GM12878 (cell line): ENCODE data around the gene ZNF619. TPM values are rescaled to one million over a fixed set of nuclear protein-coding genes. Genes with fewer than 3 reads are reported as not detected.

Experiments used
- ATAC-seq: fragments of 200-7000 bp; cut with Tn5 transposase; 3 replicates; pipeline ENCODE4 v1.9.1; 2020; ENCODE audit warnings: mild to moderate bottlenecking, moderate library complexity
- BruUV-seq: library from RNA; stranded (reverse); fragments of 400-500 nt; replicated peaks from 2 replicates; lab custom pipeline; 2021; lab: Mats Ljungman, UMichigan
- CTCF ChIA-PET: fragments of 300-600 bp; sonication (Branson Sonifier 250); formaldehyde crosslinking; extraction: SDS; loops from one replicate; lab custom pipeline; 2021; ENCODE audit warnings: inconsistent platforms; lab: Yijun Ruan, JAX
- POLR2A ChIA-PET: fragments of 350-600 bp; formaldehyde crosslinking; extraction: SDS; loops from one replicate; lab custom pipeline; 2021; ENCODE audit warnings: inconsistent platforms; lab: Charles Lee
- RAD21 ChIA-PET: fragments of 300-600 bp; sonication (Branson Sonifier 250); formaldehyde crosslinking; loops from one replicate; lab custom pipeline; 2023; ENCODE audit warnings: antibody characterized with exemption; ENCODE audit not compliant: unreplicated experiment; lab: Charles Lee
- SMC1A ChIA-PET: fragments of 300-600 bp; sonication (Branson Sonifier 250); formaldehyde crosslinking; loops from one replicate; lab custom pipeline; 2023; ENCODE audit not compliant: unreplicated experiment, uncharacterized antibody; lab: Charles Lee
- DNase-seq: peaks from one replicate; pipeline ENCODE4 v3.0.0-alpha.2; 2011; ENCODE audit warnings: low read depth, low spot score
- FAIRE-seq: peaks from 3 replicates; lab custom pipeline; 2011; peaks lifted over from hg19 to GRCh38; lab: Jason Lieb, UNC
- H2AFZ ChIP-seq: 2 replicates; pipeline ENCODE4 v1.6.0; 2011; ENCODE audit warnings: low read depth, low read length, control low read depth; ENCODE audit not compliant: control insufficient read depth
- H3K27ac ChIP-seq: 2 replicates; pipeline ENCODE4 v1.5.1; 2011; ENCODE audit warnings: control low read depth; ENCODE audit not compliant: control insufficient read depth, insufficient read depth
- H3K27me3 ChIP-seq, 2 experiments: replicated peaks in 1 of 2; 2 replicates each; pipeline versions ENCODE4 v1.6.0 to v1.6.1; 2011; ENCODE audit warnings: low read length in 1 of 2; ENCODE audit not compliant: control insufficient read depth in 2 of 2, insufficient read depth in 2 of 2
- H3K36me3 ChIP-seq, 2 experiments: 2 replicates each; pipeline ENCODE4 v1.5.1; 2011; ENCODE audit warnings: low read length in 1 of 2; ENCODE audit not compliant: control insufficient read depth in 2 of 2, insufficient read depth in 2 of 2
- H3K4me1 ChIP-seq: 2 replicates; pipeline ENCODE4 v1.6.1; 2011; ENCODE audit warnings: mild to moderate bottlenecking, low read length, moderate library complexity, mixed read lengths; ENCODE audit not compliant: control insufficient read depth, insufficient read depth
- H3K4me2 ChIP-seq: 2 replicates; pipeline ENCODE4 v1.6.0; 2011; ENCODE audit warnings: control low read depth; ENCODE audit not compliant: control insufficient read depth, insufficient read depth
- H3K4me3 ChIP-seq: fragments of 200-600 bp; sonication (generic); 2 replicates; pipeline ENCODE4 v1.5.1; 2016
- H3K79me2 ChIP-seq: 2 replicates; pipeline ENCODE4 v1.6.0; 2011; ENCODE audit warnings: low read length; ENCODE audit not compliant: control insufficient read depth, insufficient read depth
- H3K9ac ChIP-seq: 2 replicates; pipeline ENCODE4 v1.8.0; 2011; ENCODE audit warnings: low read length, control low read depth, mixed read lengths; ENCODE audit not compliant: control insufficient read depth, insufficient read depth
- H3K9me3 ChIP-seq: replicated peaks from 3 replicates; pipeline ENCODE4 v1.5.1; 2011; ENCODE audit warnings: mild to moderate bottlenecking, low read length; ENCODE audit not compliant: control insufficient read depth, insufficient read depth
- H4K20me1 ChIP-seq: 2 replicates; pipeline ENCODE4 v1.6.0; 2011; ENCODE audit not compliant: control insufficient read depth, insufficient read depth
- CBX5 ChIP-seq: sonication (generic); IDR thresholded peaks from 2 replicates; pipeline ENCODE4 v1.6.1; 2016; ENCODE audit warnings: low read depth, moderate library complexity, mild to moderate bottlenecking, inconsistent platforms
- GABPA ChIP-seq: IDR thresholded peaks from 2 replicates; pipeline ENCODE4 v1.6.1; 2014; ENCODE audit warnings: antibody characterized with exemption, low read depth, mild to moderate bottlenecking, inconsistent platforms
- HDAC6 ChIP-seq: fragments of 200-600 bp; sonication (generic); IDR thresholded peaks from one replicate; pipeline ENCODE4 v1.8.0; 2017; ENCODE audit warnings: antibody characterized with exemption; ENCODE audit not compliant: unreplicated experiment
- KLF5 ChIP-seq: fragments of 450-650 bp; IDR thresholded peaks from 2 replicates; pipeline ENCODE4 v1.6.1; 2014; ENCODE audit warnings: mild to moderate bottlenecking; ENCODE audit not compliant: partially characterized antibody
- PAX5 ChIP-seq: IDR thresholded peaks from 2 replicates; pipeline ENCODE4 v1.6.1; 2011; ENCODE audit warnings: low read depth, low read length, borderline replicate concordance
- RAD51 ChIP-seq: fragments of 450-650 bp; IDR thresholded peaks from 2 replicates; pipeline ENCODE4 v1.6.1; 2016; ENCODE audit warnings: moderate library complexity, mild to moderate bottlenecking, inconsistent platforms
- YY1 ChIP-seq: IDR thresholded peaks from 2 replicates; pipeline ENCODE4 v1.6.1; 2011; ENCODE audit warnings: low read depth, mild to moderate bottlenecking, low read length
- WGBS: methylation state at CpG from one replicate; pipeline ENCODE4 v1.1.6; 2016; ENCODE audit warnings: low lambda C conversion rate; ENCODE audit not compliant: insufficient replicate concordance, insufficient coverage; ENCODE audit errors: missing lambda C conversion rate; 5-methylcytosine and 5-hydroxymethylcytosine counted together
- in situ Hi-C: fragments of 300-500 bp; cut with MboI; formaldehyde crosslinking; loops from 9 replicates; pipeline ENCODE4 v1.14.3; 2018; ENCODE audit warnings: mixed read lengths
- intact Hi-C: fragments of 100-400 bp; cut with micrococcal nuclease; formaldehyde crosslinking; loops from one replicate; pipeline ENCODE4 v1.14.2; 2022; ENCODE audit not compliant: unreplicated experiment
- polyA plus RNA-seq, 11 experiments: library from polyadenylated mRNA; depleted of rRNA in 4 of 11; unstranded in 6 of 11; stranded (reverse) in 5 of 11; fragments of >200 nt; fragmentation: Nextera tagmentation in 4 of 11; fragmentation: Illumina TruSeq in 1 of 11; extraction: Ambion mirVana in 4 of 11; extraction: Trizol in 1 of 11; gene quantifications; 1 replicate in 1 of 11; 2 replicates in 10 of 11; pipeline versions ENCODE4 v1.2.1 to v1.2.3, GENCODE V29; 2011 to 2016; ENCODE audit warnings: inconsistent platforms in 2 of 11, missing spikeins in 2 of 11, low read depth in 1 of 11
- total RNA-seq, 4 experiments: library from RNA; depleted of rRNA in 3 of 4; stranded (reverse); fragments of >200 nt in 3 of 4; fragmentation: Illumina TruSeq in 1 of 4; extraction: Trizol in 1 of 4; gene quantifications; 2 replicates each; pipeline versions ENCODE4 v1.2.1 to v1.2.3, GENCODE V29; 2013 to 2021
- TF ChIP-seq, protein P1 (sequence below): fragments of 450-650 bp; formaldehyde crosslinking; IDR thresholded peaks from 2 replicates; pipeline ENCODE4 v1.4.0; 2022; ENCODE audit warnings: mild to moderate bottlenecking, moderate library complexity
- TF ChIP-seq, protein P2 (sequence below): fragments of 150-350 bp; IDR thresholded peaks from 2 replicates; pipeline ENCODE4 v1.6.1; 2016; ENCODE audit warnings: low read depth, low read length

The ZNF619 gene
- total and polyA plus RNA-seq, 10 of the 15 experiments (the other 5 are each of a cell fraction or from before 2014, with no cell fraction given) = 0.42 to 7.5 (median 3.7) TPM

- intact Hi-C loops = no loop called here
Observed at GRCh38 chr3:40463579-40463978, 13.3 kb upstream of the ZNF619 start.

More at GRCh38 chr3:40463579-40463978, 13.3 kb upstream of the ZNF619 start:
- H3K9me3 ChIP-seq = no peaks in the 10 kb centered on the region
- DNase-seq (no peak), ATAC-seq (peak; percentile 8; the same call in 2 of the 3 replicates), FAIRE-seq (no peak)
- H3K4me2 ChIP-seq = no peak overlapping the region
- H3K79me2 ChIP-seq = peaks cover 15% of the 10 kb centered on the region
- H3K4me3 ChIP-seq = no peak overlapping the region
- ChIA-PET SMC1A (interaction anchor here (1.7 kb wide), 1 partner anchor 15 kb away, joined by 3 read pairs; no protein-coding TSS in a partner anchor), CTCF (no interaction called here), POLR2A (interaction anchor here (1.0 kb wide), 1 partner anchor 15 kb away, joined by 3 read pairs; no protein-coding TSS in a partner anchor), RAD21 (no interaction called here)
- 94% methylated on average over 2 of the region's 2 CpGs for WGBS
- TF ChIP-seq CBX5 (no peak), GABPA (no peak), PAX5 (no peak), HDAC6 (no peak), YY1 (no peak), KLF5 (no peak), RAD51 (no peak)
- TF ChIP-seq, protein P1, sequence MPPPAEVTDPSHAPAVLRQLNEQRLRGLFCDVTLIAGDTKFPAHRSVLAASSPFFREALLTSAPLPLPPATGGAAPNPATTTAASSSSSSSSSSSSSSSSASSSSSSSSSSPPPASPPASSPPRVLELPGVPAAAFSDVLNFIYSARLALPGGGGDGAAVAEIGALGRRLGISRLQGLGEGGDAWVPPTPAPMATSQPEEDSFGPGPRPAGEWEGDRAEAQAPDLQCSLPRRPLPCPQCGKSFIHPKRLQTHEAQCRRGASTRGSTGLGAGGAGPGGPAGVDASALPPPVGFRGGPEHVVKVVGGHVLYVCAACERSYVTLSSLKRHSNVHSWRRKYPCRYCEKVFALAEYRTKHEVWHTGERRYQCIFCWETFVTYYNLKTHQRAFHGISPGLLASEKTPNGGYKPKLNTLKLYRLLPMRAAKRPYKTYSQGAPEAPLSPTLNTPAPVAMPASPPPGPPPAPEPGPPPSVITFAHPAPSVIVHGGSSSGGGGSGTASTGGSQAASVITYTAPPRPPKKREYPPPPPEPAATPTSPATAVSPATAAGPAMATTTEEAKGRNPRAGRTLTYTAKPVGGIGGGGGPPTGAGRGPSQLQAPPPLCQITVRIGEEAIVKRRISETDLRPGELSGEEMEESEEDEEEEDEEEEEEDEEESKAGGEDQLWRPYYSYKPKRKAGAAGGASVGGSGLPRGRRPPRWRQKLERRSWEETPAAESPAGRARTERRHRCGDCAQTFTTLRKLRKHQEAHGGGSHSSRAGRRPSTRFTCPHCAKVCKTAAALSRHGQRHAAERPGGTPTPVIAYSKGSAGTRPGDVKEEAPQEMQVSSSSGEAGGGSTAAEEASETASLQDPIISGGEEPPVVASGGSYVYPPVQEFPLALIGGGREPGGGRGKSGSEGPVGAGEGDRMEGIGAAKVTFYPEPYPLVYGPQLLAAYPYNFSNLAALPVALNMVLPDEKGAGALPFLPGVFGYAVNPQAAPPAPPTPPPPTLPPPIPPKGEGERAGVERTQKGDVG = no peak
- TF ChIP-seq, protein P2, sequence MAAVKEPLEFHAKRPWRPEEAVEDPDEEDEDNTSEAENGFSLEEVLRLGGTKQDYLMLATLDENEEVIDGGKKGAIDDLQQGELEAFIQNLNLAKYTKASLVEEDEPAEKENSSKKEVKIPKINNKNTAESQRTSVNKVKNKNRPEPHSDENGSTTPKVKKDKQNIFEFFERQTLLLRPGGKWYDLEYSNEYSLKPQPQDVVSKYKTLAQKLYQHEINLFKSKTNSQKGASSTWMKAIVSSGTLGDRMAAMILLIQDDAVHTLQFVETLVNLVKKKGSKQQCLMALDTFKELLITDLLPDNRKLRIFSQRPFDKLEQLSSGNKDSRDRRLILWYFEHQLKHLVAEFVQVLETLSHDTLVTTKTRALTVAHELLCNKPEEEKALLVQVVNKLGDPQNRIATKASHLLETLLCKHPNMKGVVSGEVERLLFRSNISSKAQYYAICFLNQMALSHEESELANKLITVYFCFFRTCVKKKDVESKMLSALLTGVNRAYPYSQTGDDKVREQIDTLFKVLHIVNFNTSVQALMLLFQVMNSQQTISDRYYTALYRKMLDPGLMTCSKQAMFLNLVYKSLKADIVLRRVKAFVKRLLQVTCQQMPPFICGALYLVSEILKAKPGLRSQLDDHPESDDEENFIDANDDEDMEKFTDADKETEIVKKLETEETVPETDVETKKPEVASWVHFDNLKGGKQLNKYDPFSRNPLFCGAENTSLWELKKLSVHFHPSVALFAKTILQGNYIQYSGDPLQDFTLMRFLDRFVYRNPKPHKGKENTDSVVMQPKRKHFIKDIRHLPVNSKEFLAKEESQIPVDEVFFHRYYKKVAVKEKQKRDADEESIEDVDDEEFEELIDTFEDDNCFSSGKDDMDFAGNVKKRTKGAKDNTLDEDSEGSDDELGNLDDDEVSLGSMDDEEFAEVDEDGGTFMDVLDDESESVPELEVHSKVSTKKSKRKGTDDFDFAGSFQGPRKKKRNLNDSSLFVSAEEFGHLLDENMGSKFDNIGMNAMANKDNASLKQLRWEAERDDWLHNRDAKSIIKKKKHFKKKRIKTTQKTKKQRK = no peak
- no peak overlapping the region for H2AFZ ChIP-seq
- H3K4me1 ChIP-seq = peaks cover 3% of the 10 kb centered on the region
- H3K9ac ChIP-seq = no peak overlapping the region
- in situ Hi-C loops = no loop called here
- H3K27me3 ChIP-seq = no peaks in the 10 kb centered on the region
- H3K36me3 ChIP-seq = peaks cover 9 to 28% of the 10 kb centered on the region in 2 experiments
- H4K20me1 ChIP-seq = no peaks in the 10 kb centered on the region
- no peak overlapping the region for H3K27ac ChIP-seq
- BruUV-seq = no TSS peak
